GM19240 (cell line): ENCODE results near the gene KRTAP4-3.
"Not testable (repeated sequence)": the region's sequence is repeated elsewhere in the genome, so short reads cannot be mapped to it uniquely, and the experiment has no call there.

Source experiments
- DNase-seq: peaks from one replicate; pipeline ENCODE4 v3.0.0; 2011; ENCODE audit warnings: low spot score; ENCODE audit not compliant: insufficient read length

KRTAP4-3 gene

GRCh38 chr17:41119696-41120690 lies 48.0 kb downstream of the KRTAP4-3 start:
- DNase-seq = not testable (repeated sequence)

- no peak for DNase-seq
Measured at GRCh38 chr17:41118721-41119120, 49.3 kb downstream of the KRTAP4-3 start.

GRCh38 chr17:41117846-41118386 lies 50.1 kb downstream of the KRTAP4-3 start, which contains the start of gene KRTAP4-11:
TSS of gene KRTAP4-11 (minus strand) at chr17:41118373. CDS start at chr17:41118315, 58 bp downstream.
- DNase-seq = not testable (repeated sequence)
